ENCODE data around the gene PNLDC1. TPM values are rescaled to one million over a fixed set of nuclear protein-coding genes. Genes with fewer than 3 reads are reported as not detected.
A peak's percentile ranks its signal among the peaks of the same experiment; 100 is the strongest.

The PNLDC1 gene
- total and polyA plus RNA-seq, 11 donors, result 0.04 to 0.67 (median 0.20) TPM; not detected in 6

DNA sequence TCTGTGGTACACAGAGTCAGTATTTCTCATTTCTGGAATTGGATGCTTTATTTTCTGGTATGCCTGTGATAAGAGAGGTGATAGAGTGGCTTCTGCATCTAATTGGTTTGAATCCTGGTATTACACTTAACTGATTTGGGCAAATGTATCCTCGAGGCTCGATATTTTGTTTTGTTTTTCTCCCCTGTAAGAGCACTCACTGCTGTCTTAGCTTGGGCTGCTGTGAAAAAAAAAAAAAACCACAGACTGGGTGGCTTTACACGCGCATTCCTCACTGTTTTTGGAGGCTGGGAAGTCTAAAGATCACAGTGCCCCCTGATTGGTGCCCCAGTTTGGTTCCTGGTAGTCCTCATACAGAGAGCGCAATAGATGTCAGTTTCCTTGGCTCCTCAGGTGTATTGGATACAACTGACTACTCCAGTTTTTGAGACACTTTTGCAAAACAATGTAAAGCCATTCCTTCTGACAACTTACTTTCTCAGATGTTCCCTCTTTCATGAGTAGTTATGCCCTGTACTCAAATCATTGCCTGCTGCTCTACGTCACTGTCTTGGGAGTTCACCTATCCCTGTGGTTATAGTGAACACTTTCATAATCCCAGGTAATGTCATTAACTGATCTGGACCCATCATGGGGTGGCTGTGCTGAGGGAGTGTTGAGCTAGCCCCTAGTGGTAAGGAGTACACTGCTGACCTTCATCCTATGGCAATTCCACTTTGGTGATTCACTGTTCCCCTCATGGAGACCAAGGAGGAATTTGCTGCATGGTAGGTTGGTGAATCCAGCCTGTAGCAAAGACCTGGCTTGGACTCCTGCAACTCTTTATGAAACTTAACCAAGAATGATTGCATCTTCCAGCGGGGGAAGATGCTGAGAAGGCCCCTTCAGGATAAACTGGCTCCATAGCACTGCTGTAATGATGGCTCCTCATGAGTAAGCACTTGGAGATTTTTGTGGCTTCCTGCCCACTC is 41.8 kb upstream of the PNLDC1 start:
- TF ChIP-seq, protein P1, sequence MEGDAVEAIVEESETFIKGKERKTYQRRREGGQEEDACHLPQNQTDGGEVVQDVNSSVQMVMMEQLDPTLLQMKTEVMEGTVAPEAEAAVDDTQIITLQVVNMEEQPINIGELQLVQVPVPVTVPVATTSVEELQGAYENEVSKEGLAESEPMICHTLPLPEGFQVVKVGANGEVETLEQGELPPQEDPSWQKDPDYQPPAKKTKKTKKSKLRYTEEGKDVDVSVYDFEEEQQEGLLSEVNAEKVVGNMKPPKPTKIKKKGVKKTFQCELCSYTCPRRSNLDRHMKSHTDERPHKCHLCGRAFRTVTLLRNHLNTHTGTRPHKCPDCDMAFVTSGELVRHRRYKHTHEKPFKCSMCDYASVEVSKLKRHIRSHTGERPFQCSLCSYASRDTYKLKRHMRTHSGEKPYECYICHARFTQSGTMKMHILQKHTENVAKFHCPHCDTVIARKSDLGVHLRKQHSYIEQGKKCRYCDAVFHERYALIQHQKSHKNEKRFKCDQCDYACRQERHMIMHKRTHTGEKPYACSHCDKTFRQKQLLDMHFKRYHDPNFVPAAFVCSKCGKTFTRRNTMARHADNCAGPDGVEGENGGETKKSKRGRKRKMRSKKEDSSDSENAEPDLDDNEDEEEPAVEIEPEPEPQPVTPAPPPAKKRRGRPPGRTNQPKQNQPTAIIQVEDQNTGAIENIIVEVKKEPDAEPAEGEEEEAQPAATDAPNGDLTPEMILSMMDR (IDR thresholded peaks at IDR 0.05), result no peak
- TF ChIP-seq POLR2A (IDR thresholded peaks at IDR 0.05), result no peak
- no peak overlapping the region for H3K4me3 ChIP-seq
- no peak overlapping the region for H3K27ac ChIP-seq
- intact Hi-C loops (cut with DNase I), result no loop called here
- H3K4me1 ChIP-seq, result peaks cover 0 to 25% (median 12%) of the 10 kb centered on the region in 12 donors
- H3K27me3 ChIP-seq, result no peaks in the 10 kb centered on the region
- no peak for DNase-seq
- ATAC-seq, result no peak
- H3K36me3 ChIP-seq, result peaks cover 0 to 58% (median 53%) of the 10 kb centered on the region in 9 donors
- no peaks in the 10 kb centered on the region for H3K9me3 ChIP-seq
- WGBS, 4 donors, result 91 to 95% (median 92%) methylated on average over 7 of the region's 7 CpGs

DNA sequence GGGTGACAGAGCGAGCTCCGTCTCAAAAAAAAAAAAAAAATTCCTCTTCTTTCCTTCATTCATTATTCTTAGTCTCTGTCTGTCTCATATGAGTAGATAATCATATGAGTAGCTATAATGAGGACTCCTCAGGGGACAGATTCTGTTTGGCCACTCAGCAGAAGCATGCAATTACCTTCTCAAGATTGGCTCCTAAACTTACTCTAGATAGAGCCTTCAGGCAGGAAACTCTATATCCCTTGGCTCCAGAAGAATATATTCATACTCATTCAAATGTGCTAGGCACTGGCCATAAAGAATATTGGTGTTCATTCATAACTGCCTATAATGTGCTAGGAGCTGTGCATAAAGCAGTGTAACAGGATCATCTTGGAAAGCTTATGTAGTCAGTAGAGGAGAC is 40.4 kb upstream of the PNLDC1 start:
- no peak for DNase-seq
- peaks cover 0 to 53% (median 44%) of the 10 kb centered on the region in 9 donors for H3K36me3 ChIP-seq
- no peaks in the 10 kb centered on the region for H3K27me3 ChIP-seq
- TF ChIP-seq POLR2A (IDR thresholded peaks at IDR 0.05), result no peak
- TF ChIP-seq, protein P1 (IDR thresholded peaks at IDR 0.05), result no peak
- ATAC-seq, result no peak
- H3K9me3 ChIP-seq, result no peaks in the 10 kb centered on the region
- peaks cover 0 to 25% (median 12%) of the 10 kb centered on the region in 12 donors for H3K4me1 ChIP-seq
- peak overlapping the region in 1 of 12 donors; percentile 96 for H3K27ac ChIP-seq
- WGBS, 4 donors, result 38 to 81% (median 67%) methylated on average over 1 to 2 of the region's 2 CpGs
- H3K4me3 ChIP-seq, result no peak overlapping the region
- intact Hi-C loops (cut with DNase I), result loop anchor here in 4 of 10 donors (2.0 to 10.0 kb wide), 4 partner anchors 32 to 67 kb away; partner anchors contain the start of genes SOD2 (in 3 of the 4) and WTAP (in 2 of the 4)

DNA sequence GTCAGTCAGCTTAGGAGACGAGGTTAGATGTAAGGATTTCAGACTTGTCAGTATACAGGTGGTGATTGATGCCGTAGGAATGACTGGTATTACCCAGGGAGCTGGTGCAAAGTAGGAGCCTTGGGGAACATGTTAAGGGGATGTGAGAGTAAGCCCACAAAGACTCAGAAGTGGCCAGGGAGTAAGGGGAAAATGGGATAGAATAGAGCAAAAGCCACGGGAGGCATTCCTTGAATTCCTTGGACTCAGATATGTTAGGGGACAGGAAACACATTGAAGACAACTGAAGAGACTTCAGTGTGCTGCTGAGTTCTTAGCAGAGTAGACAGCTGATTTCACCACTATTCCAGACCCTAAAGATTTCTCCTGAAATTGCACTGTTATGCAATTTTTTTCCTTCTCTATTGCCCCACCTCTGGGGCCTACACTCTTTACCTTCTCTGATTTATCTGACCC is 39.4 kb upstream of the PNLDC1 start:
- no peaks in the 10 kb centered on the region for H3K9me3 ChIP-seq
- intact Hi-C loops (cut with DNase I), result loop anchor here in 5 of 10 donors (1.0 to 10.0 kb wide), 5 partner anchors 33 to 68 kb away; partner anchors contain the start of genes SOD2 (in 3 of the 5) and WTAP (in 3 of the 5)
- DNase-seq, result no peak
- H3K4me3 ChIP-seq, result peak overlapping the region in 7 of 12 donors; percentile 77 to 100 (median 98)
- H3K36me3 ChIP-seq, result peaks cover 0 to 52% (median 41%) of the 10 kb centered on the region in 9 donors
- H3K27me3 ChIP-seq, result no peaks in the 10 kb centered on the region
- peak overlapping the region in 10 of 12 donors; percentile 96 to 100 (median 98) for H3K27ac ChIP-seq
- TF ChIP-seq, protein P1 (IDR thresholded peaks at IDR 0.05), result no peak
- TF ChIP-seq POLR2A (IDR thresholded peaks at IDR 0.05), result no peak
- H3K4me1 ChIP-seq, result peaks cover 0 to 25% (median 12%) of the 10 kb centered on the region in 12 donors
- WGBS, 4 donors, result 42 to 56% (median 48%) methylated on average over 3 of the region's 3 CpGs
- no peak for ATAC-seq

Data from heart left ventricle (tissue), 16 donors.